ENCODE data around the gene XPO6. TPM values are rescaled to one million over a fixed set of nuclear protein-coding genes. Genes with fewer than 3 reads are reported as not detected.

The XPO6 gene
- total RNA-seq, 2 experiments from 2014 or later: 201 to 214 TPM

Other genes starting within 250 kb of the XPO6 start
- gene GSG1L, start 148.3 kb downstream of the XPO6 start, total RNA-seq: under 1 TPM; 0.26 to 0.44 TPM
- gene SBK1, start 80.6 kb upstream of the XPO6 start, total RNA-seq: 1 to 10 TPM; 2.9 to 3.8 TPM
- 1 to 10 TPM; 1.8 to 2.5 TPM for gene NPIPB6, start 151.5 kb upstream of the XPO6 start, total RNA-seq
- 10 to 100 TPM; 50.9 to 53.2 TPM for gene EIF3CL, start 191.9 kb upstream of the XPO6 start, total RNA-seq